RWPE2 (cell line): Measurements from ENCODE around the gene ANO3.
"Not testable (repeated sequence)": the region's sequence is repeated elsewhere in the genome, so short reads cannot be mapped to it uniquely, and the experiment has no call there.

ENCODE experiments used
- ATAC-seq: fragments of 200-7000 bp; cut with Tn5 transposase; 3 replicates; pipeline ENCODE4 v1.9.1; 2021; ENCODE audit warnings: low read depth
- DNase-seq: peaks from one replicate; pipeline ENCODE4 v3.0.0-alpha.2; 2020; ENCODE audit warnings: low spot score
- H3K27ac ChIP-seq: fragments of 450-650 bp; 2 replicates; pipeline ENCODE4 v1.5.1; 2017; ENCODE audit warnings: mild to moderate bottlenecking; ENCODE audit not compliant: poor library complexity, severe bottlenecking
- H3K27me3 ChIP-seq: fragments of 250-450 bp; sonication (Bioruptor Pico); 2 replicates; pipeline ENCODE4 v1.5.1; 2021; ENCODE audit warnings: mild to moderate bottlenecking, moderate library complexity; ENCODE audit not compliant: insufficient read depth, poor library complexity, severe bottlenecking
- H3K36me3 ChIP-seq: fragments of 250-450 bp; sonication (Bioruptor Pico); 2 replicates; pipeline ENCODE4 v1.5.1; 2020; ENCODE audit warnings: low read depth, mild to moderate bottlenecking, moderate library complexity
- H3K4me1 ChIP-seq: fragments of 250-450 bp; sonication (Bioruptor Pico); 2 replicates; pipeline ENCODE4 v1.5.1; 2021; ENCODE audit warnings: mild to moderate bottlenecking, moderate library complexity; ENCODE audit not compliant: insufficient read depth, poor library complexity, severe bottlenecking
- H3K4me3 ChIP-seq: fragments of 250-450 bp; sonication (Bioruptor Pico); 2 replicates; pipeline ENCODE4 v1.5.1; 2021; ENCODE audit warnings: mild to moderate bottlenecking, moderate library complexity; ENCODE audit not compliant: severe bottlenecking
- H3K9me3 ChIP-seq: fragments of 250-450 bp; sonication (Bioruptor Pico); 2 replicates; pipeline ENCODE4 v1.5.1; 2021; ENCODE audit warnings: mild to moderate bottlenecking, moderate library complexity; ENCODE audit not compliant: severe bottlenecking
- CTCF ChIP-seq: fragments of 450-650 bp; IDR thresholded peaks from one replicate; pipeline ENCODE4 v1.5.1; 2017; ENCODE audit warnings: mild to moderate bottlenecking, moderate library complexity; ENCODE audit not compliant: poor library complexity, severe bottlenecking

ANO3 gene

GRCh38 chr11:26287067-26287518, 44.8 kb upstream of the ANO3 start:
- Histone ChIP-seq H3K36me3 (no peaks in the 10 kb centered on the region), H3K9me3 (no peaks in the 10 kb centered on the region), H3K4me3 (no peak overlapping the region), H3K27ac (peak overlapping the region; percentile 14), H3K27me3 (no peaks in the 10 kb centered on the region), H3K4me1 (peaks cover 4% of the 10 kb centered on the region)
- no peak for DNase-seq
- ATAC-seq: peak; percentile 64; the same call in 2 of the 3 replicates
- peak; percentile 13 for TF ChIP-seq CTCF

- H3K27me3 ChIP-seq: no peaks in the 10 kb centered on the region
- no peaks in the 10 kb centered on the region for H3K9me3 ChIP-seq
- H3K4me3 ChIP-seq: no peak overlapping the region
- ATAC-seq (peak; percentile 68), DNase-seq (no peak)
- TF ChIP-seq CTCF: peak; percentile 78
- H3K36me3 ChIP-seq: no peaks in the 10 kb centered on the region
- no peak overlapping the region for H3K27ac ChIP-seq
- H3K4me1 ChIP-seq: no peaks in the 10 kb centered on the region
These were observed 34.5 kb upstream of the ANO3 start for GRCh38 chr11:26297189-26297975.

- not testable (repeated sequence) for H3K27me3 ChIP-seq, H3K4me1 ChIP-seq, H3K36me3 ChIP-seq, DNase-seq, ATAC-seq, H3K9me3 ChIP-seq, H3K4me3 ChIP-seq, H3K27ac ChIP-seq
These were observed 15.6 kb upstream of the ANO3 start for GRCh38 chr11:26316372-26316771.

GRCh38 chr11:26319906-26320305, 12.0 kb upstream of the ANO3 start:
- peaks cover 6% of the 10 kb centered on the region for H3K27me3 ChIP-seq
- H3K4me3 ChIP-seq: no peak overlapping the region
- H3K9me3 ChIP-seq: no peaks in the 10 kb centered on the region
- ATAC-seq: no peak
- no peak overlapping the region for H3K27ac ChIP-seq
- no peaks in the 10 kb centered on the region for H3K36me3 ChIP-seq
- DNase-seq: no peak
- H3K4me1 ChIP-seq: no peaks in the 10 kb centered on the region
- TF ChIP-seq CTCF: no peak

- no peaks in the 10 kb centered on the region for H3K9me3 ChIP-seq
- no peak overlapping the region for H3K4me3 ChIP-seq
- no peak for TF ChIP-seq CTCF
- ATAC-seq (no peak), DNase-seq (no peak)
- H3K27ac ChIP-seq: no peak overlapping the region
- no peaks in the 10 kb centered on the region for H3K36me3 ChIP-seq
- H3K4me1 ChIP-seq: no peaks in the 10 kb centered on the region
- peaks cover 6% of the 10 kb centered on the region for H3K27me3 ChIP-seq
These were observed 10.4 kb upstream of the ANO3 start for GRCh38 chr11:26321516-26321915.
